ENCODE measurements around the gene HNRNPM. TPM values are rescaled to one million over a fixed set of nuclear protein-coding genes. Genes with fewer than 3 reads are reported as not detected.
A peak's percentile ranks its signal among the peaks of the same experiment; 100 is the strongest.

The HNRNPM gene
- total and polyA plus RNA-seq, 4 experiments from 2014 or later, result 197 to 245 (median 203) TPM

DNA sequence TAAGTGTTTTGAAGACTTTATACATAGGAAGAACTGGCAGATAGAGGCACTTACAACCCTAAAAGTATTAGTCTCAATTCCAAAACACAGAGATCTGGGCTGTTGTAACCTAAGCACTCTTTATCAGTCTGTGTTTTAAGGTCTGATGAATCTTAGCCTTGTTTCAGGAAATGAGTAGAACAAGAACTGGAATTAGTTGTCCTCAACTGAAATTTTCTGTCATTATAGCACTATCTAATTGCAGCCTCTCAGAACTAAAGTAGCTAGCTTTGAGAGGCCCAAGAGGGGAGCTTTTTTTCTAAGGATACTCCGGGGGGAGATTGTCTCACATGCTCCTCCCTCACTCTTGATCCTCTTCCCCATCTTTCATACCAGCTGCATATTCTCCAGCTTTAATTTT is 13.1 kb downstream of the HNRNPM start:
- Histone ChIP-seq H3K36me3 (ENCODE audit: insufficient read depth, low read length) (peaks cover 40% of the 10 kb centered on the region), H3K9me3 (ENCODE audit: control insufficient read depth in 1 of 2, low read length in 2 of 2) (no peaks in the 10 kb centered on the region), H3K4me3 (ENCODE audit: low read length in 2 of 2) (no peak overlapping the region), H3K27me3 (ENCODE audit: insufficient read depth, low read length) (no peaks in the 10 kb centered on the region), H3K27ac (ENCODE audit: low read depth, low read length) (no peak overlapping the region), H3K4me1 (ENCODE audit: insufficient read depth, low read length) (peaks cover 74% of the 10 kb centered on the region)
- no peaks in the 10 kb centered on the region for H3K27me3 Mint-ChIP-seq
- H3K4me3 Mint-ChIP-seq, result no peak overlapping the region
- DNase-seq, result no peak
- H3K4me1 Mint-ChIP-seq, result peaks cover 65 to 99% (median 85%) of the 10 kb centered on the region in 4 donors
- intact Hi-C loops (cut with micrococcal nuclease), result no loop called here
- H3K36me3 Mint-ChIP-seq, result peaks cover 27 to 84% of the 10 kb centered on the region in 2 donors
- POLR2A ChIA-PET (ENCODE audit: partially characterized antibody), result no interaction called here
- CTCF ChIA-PET (ENCODE audit: partially characterized antibody), result interaction anchor here (1.1 kb wide), 1 partner anchor 16 kb away, joined by 3 read pairs; no protein-coding TSS in a partner anchor
- peaks cover 0 to 2% (median 0%) of the 10 kb centered on the region in 8 donors for H3K9me3 Mint-ChIP-seq
- peak overlapping the region in 4 of 7 donors; percentile 5 to 46 (median 10) for H3K27ac Mint-ChIP-seq

DNA sequence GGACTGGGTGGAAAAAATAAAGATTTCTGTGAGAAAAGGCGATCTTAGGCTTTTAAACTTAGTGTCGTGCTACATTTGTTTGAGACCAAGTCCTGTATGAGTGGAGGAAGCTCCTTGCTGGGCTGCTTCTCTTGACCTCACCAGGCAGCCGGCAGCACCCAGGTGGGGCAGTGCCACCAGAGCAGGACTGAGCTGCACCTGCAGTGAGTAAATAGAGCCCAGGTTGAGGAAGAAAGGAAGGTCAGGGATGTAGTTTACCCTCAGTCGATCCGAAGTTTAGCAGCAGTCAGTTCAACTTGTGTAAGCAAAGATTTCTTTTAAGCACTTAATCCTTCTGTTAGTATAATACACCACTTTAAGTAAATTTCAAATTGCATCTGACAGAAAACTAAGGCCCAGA is 13.6 kb downstream of the HNRNPM start:
- H3K4me3 ChIP-seq (ENCODE audit: low read length in 2 of 2), result no peak overlapping the region
- no peaks in the 10 kb centered on the region for H3K27me3 ChIP-seq (ENCODE audit: insufficient read depth, low read length)
- Mint-ChIP-seq H3K4me1 (peaks cover 69 to 99% (median 82%) of the 10 kb centered on the region in 4 donors), H3K27me3 (no peaks in the 10 kb centered on the region), H3K4me3 (peak overlapping the region in 2 of 8 donors; percentile 7 to 61), H3K9me3 (peaks cover 0 to 2% (median 0%) of the 10 kb centered on the region in 8 donors), H3K27ac (peak overlapping the region in 5 of 7 donors; percentile 44 to 87 (median 62)), H3K36me3 (peaks cover 31 to 88% of the 10 kb centered on the region in 2 donors)
- no peak overlapping the region for H3K27ac ChIP-seq (ENCODE audit: low read depth, low read length)
- no peak for DNase-seq
- intact Hi-C loops (cut with micrococcal nuclease), result no loop called here
- ChIA-PET POLR2A (ENCODE audit: partially characterized antibody) (no interaction called here), CTCF (ENCODE audit: partially characterized antibody) (no interaction called here)
- peaks cover 68% of the 10 kb centered on the region for H3K4me1 ChIP-seq (ENCODE audit: insufficient read depth, low read length)
- peaks cover 41% of the 10 kb centered on the region for H3K36me3 ChIP-seq (ENCODE audit: insufficient read depth, low read length)
- H3K9me3 ChIP-seq (ENCODE audit: control insufficient read depth in 1 of 2, low read length in 2 of 2), result no peaks in the 10 kb centered on the region

DNA sequence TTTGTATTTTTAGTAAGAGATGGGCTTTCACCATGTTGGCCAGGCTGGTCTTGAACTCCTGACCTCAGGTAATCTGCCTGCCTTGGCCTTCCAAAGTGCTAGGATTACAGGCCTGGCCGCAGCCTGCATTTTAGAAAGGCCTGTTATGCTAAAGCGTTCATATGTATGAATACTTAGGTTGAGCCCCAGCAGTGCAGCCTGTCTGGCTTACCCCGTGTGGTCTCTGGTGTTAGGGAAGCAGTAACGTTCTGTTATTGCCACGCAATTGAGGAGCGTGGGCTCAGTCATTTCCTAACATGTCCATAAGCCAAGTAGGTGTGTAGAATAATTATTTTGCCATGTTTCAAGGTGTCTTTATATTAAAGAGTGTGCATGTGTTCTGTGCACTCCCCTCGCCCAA is 14.3 kb downstream of the HNRNPM start:
- H3K27me3 Mint-ChIP-seq, result no peaks in the 10 kb centered on the region
- H3K4me1 ChIP-seq (ENCODE audit: insufficient read depth, low read length), result peaks cover 61% of the 10 kb centered on the region
- no peak overlapping the region for H3K27ac ChIP-seq (ENCODE audit: low read depth, low read length)
- peaks cover 46% of the 10 kb centered on the region for H3K36me3 ChIP-seq (ENCODE audit: insufficient read depth, low read length)
- no peak overlapping the region for H3K4me3 ChIP-seq (ENCODE audit: low read length in 2 of 2)
- H3K27me3 ChIP-seq (ENCODE audit: insufficient read depth, low read length), result no peaks in the 10 kb centered on the region
- ChIA-PET CTCF (ENCODE audit: partially characterized antibody) (no interaction called here), POLR2A (ENCODE audit: partially characterized antibody) (no interaction called here)
- H3K9me3 Mint-ChIP-seq, result peaks cover 0 to 2% (median 0%) of the 10 kb centered on the region in 8 donors
- no peaks in the 10 kb centered on the region for H3K9me3 ChIP-seq (ENCODE audit: control insufficient read depth in 1 of 2, low read length in 2 of 2)
- no peak for DNase-seq
- peaks cover 34 to 89% of the 10 kb centered on the region in 2 donors for H3K36me3 Mint-ChIP-seq
- H3K4me3 Mint-ChIP-seq, result no peak overlapping the region
- H3K4me1 Mint-ChIP-seq, result peaks cover 66 to 95% (median 77%) of the 10 kb centered on the region in 4 donors
- peak overlapping the region in 1 of 7 donors; percentile 33 for H3K27ac Mint-ChIP-seq
- intact Hi-C loops (cut with micrococcal nuclease), result no loop called here

DNA sequence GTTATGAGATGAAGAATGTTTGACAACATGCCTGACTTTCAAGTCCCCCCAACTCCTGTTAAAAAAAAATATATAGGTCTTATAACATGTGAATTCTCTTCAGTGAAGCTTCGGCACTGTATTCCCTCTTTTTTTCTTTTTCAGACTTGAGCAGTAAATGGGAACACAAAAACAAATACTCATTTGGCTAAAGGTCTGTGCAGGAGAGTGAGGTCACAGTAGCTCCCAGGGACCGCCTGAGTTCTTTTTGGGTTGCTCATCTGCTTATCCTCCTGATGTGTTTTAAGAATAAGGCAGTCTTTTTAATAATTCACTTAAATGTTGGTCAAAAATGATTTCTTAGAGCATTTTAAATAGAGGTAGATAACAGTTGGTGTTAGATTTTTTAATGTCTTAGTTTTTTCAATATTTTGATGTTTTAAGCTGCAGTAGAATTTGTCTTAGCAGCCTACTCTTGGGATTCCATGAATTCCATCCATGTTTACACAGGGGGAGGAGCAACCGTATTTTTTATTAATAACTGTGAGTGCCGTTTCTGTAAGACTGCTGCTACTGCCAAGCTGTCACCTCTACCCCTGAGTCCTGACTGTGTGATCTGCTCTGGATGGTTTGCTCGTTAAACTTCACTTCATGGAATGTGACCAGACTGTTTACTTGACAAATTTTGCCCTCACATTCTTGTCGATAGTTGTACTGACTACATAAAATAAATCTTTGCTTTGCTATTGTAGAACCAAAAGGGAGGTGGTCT is 14.9 kb downstream of the HNRNPM start:
- ChIA-PET CTCF (ENCODE audit: partially characterized antibody) (interaction anchor here (0.5 kb wide), 1 partner anchor 102 kb away, joined by 3 read pairs; no protein-coding TSS in a partner anchor), POLR2A (ENCODE audit: partially characterized antibody) (no interaction called here)
- no peak for DNase-seq
- H3K4me3 ChIP-seq (ENCODE audit: low read length in 2 of 2), result no peak overlapping the region
- Mint-ChIP-seq H3K27ac (peak overlapping the region in 6 of 7 donors; percentile 4 to 36 (median 32)), H3K36me3 (peaks cover 40 to 89% of the 10 kb centered on the region in 2 donors), H3K9me3 (peaks cover 0 to 2% (median 0%) of the 10 kb centered on the region in 8 donors), H3K4me1 (peaks cover 60 to 92% (median 72%) of the 10 kb centered on the region in 4 donors), H3K27me3 (no peaks in the 10 kb centered on the region), H3K4me3 (peak overlapping the region in 3 of 8 donors; percentile 9 to 44 (median 28))
- H3K27me3 ChIP-seq (ENCODE audit: insufficient read depth, low read length), result no peaks in the 10 kb centered on the region
- intact Hi-C loops (cut with micrococcal nuclease), result no loop called here
- no peaks in the 10 kb centered on the region for H3K9me3 ChIP-seq (ENCODE audit: control insufficient read depth in 1 of 2, low read length in 2 of 2)
- H3K4me1 ChIP-seq (ENCODE audit: insufficient read depth, low read length), result peaks cover 55% of the 10 kb centered on the region
- peaks cover 52% of the 10 kb centered on the region for H3K36me3 ChIP-seq (ENCODE audit: insufficient read depth, low read length)
- H3K27ac ChIP-seq (ENCODE audit: low read depth, low read length), result no peak overlapping the region

DNA sequence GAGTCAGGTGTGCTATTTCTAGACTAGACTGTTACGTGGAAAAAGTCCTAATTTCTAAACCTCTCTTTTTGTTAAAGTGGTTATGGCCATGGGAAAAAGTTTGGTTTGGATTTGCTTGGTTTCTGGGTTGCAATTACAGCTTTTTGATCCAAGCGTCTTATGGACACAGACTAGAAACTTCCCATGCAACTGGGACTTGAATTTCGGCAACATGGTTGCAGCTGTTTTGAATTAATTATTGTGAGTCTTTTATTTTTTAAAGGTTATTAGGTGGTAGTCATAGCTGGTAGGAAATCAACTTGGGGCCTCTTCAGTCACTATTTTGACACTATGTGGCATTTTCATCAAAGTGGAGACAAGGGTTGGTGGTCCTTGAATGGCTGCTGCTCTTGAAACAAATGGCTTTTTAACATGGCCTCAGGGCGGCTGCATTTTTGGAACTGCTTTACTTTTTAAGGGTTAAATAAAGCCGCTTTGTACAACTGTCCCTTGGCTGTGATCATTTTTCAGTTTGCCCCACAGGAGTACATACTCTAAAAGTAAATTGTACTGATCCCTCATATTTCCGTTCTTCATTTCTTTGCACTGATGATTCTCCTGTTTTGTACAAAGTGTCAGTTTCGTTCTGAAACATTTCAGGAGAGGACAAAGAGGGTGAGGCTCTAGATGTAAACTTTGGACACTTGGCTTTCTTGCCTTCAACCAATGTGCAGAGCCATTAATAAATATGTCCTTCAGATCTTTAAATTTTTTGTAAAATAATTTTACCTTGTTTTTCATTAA is 15.9 kb downstream of the HNRNPM start:
- Mint-ChIP-seq H3K4me3 (peak overlapping the region in 1 of 8 donors; percentile 35), H3K27me3 (no peaks in the 10 kb centered on the region), H3K27ac (peak overlapping the region in 5 of 7 donors; percentile 29 to 36 (median 33)), H3K9me3 (peaks cover 0 to 2% (median 0%) of the 10 kb centered on the region in 8 donors), H3K36me3 (peaks cover 45 to 89% of the 10 kb centered on the region in 2 donors), H3K4me1 (peaks cover 53 to 86% (median 64%) of the 10 kb centered on the region in 4 donors)
- ChIA-PET POLR2A (ENCODE audit: partially characterized antibody) (no interaction called here), CTCF (ENCODE audit: partially characterized antibody) (interaction anchor here (0.5 kb wide), 1 partner anchor 103 kb away, joined by 3 read pairs; no protein-coding TSS in a partner anchor)
- H3K27me3 ChIP-seq (ENCODE audit: insufficient read depth, low read length), result no peaks in the 10 kb centered on the region
- intact Hi-C loops (cut with micrococcal nuclease), result no loop called here
- H3K9me3 ChIP-seq (ENCODE audit: control insufficient read depth in 1 of 2, low read length in 2 of 2), result no peaks in the 10 kb centered on the region
- H3K27ac ChIP-seq (ENCODE audit: low read depth, low read length), result no peak overlapping the region
- peaks cover 51% of the 10 kb centered on the region for H3K4me1 ChIP-seq (ENCODE audit: insufficient read depth, low read length)
- peaks cover 54% of the 10 kb centered on the region for H3K36me3 ChIP-seq (ENCODE audit: insufficient read depth, low read length)
- no peak for DNase-seq
- no peak overlapping the region for H3K4me3 ChIP-seq (ENCODE audit: low read length in 2 of 2)

DNA sequence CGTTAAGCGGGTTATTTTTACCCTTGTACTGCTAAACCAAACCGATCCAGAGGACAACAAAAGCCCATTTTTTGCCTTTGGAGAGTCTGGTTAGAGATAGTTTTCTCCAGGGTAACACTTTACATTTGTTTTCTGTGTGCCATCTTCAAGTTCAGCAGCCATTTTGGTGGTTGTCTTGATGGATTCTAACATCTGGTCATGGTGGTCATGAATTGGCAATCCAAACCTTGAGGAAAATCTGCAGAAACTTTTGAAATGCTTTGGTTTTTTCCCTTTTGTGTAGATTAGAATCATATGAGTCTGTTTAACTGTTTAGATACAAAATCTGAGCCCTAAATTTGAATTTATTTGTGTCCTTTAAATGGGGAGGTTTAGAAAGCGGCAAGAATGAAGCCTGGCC is 16.6 kb downstream of the HNRNPM start:
- no peak for DNase-seq
- CTCF ChIA-PET (ENCODE audit: partially characterized antibody), result interaction anchor here (1.1 to 1.2 kb wide), 2 partner anchors 10 to 63 kb away, joined by 3 read pairs; no protein-coding TSS in a partner anchor
- Histone ChIP-seq H3K36me3 (ENCODE audit: insufficient read depth, low read length) (peaks cover 55% of the 10 kb centered on the region), H3K27me3 (ENCODE audit: insufficient read depth, low read length) (no peaks in the 10 kb centered on the region), H3K4me1 (ENCODE audit: insufficient read depth, low read length) (peaks cover 46% of the 10 kb centered on the region), H3K27ac (ENCODE audit: low read depth, low read length) (no peak overlapping the region), H3K9me3 (ENCODE audit: control insufficient read depth in 1 of 2, low read length in 2 of 2) (no peaks in the 10 kb centered on the region), H3K4me3 (ENCODE audit: low read length in 2 of 2) (no peak overlapping the region)
- POLR2A ChIA-PET (ENCODE audit: partially characterized antibody), result interaction anchor here (1.2 to 1.7 kb wide), 2 partner anchors 48 to 52 kb away, joined by 3 to 4 read pairs; partner anchors contain the start of genes MARCHF2 and ZNF414
- Mint-ChIP-seq H3K36me3 (peaks cover 45 to 89% of the 10 kb centered on the region in 2 donors), H3K27ac (peak overlapping the region in 2 of 7 donors; percentile 31 to 57), H3K9me3 (peaks cover 0 to 2% (median 0%) of the 10 kb centered on the region in 8 donors), H3K27me3 (no peaks in the 10 kb centered on the region), H3K4me1 (peaks cover 48 to 84% (median 60%) of the 10 kb centered on the region in 4 donors), H3K4me3 (no peak overlapping the region)
- intact Hi-C loops (cut with micrococcal nuclease), result no loop called here
